Measurements from ENCODE around the gene SYNGR2. TPM values are rescaled to one million over a fixed set of nuclear protein-coding genes. Genes with fewer than 3 reads are reported as not detected.

The SYNGR2 gene
- total RNA-seq, 2 experiments from 2014 or later = 79.1 to 89.2 TPM

- Mint-ChIP-seq H3K4me3 (no peak overlapping the region), H3K36me3 (ENCODE audit: low read depth) (peaks cover 55% of the 10 kb centered on the region), H3K27me3 (no peaks in the 10 kb centered on the region), H3K27ac (no peak overlapping the region), H3K9me3 (ENCODE audit: low read depth) (no peaks in the 10 kb centered on the region), H3K4me1 (peaks cover 57% of the 10 kb centered on the region)
- intact Hi-C loops (cut with DNase I, micrococcal nuclease) = no loop called here
- no peak for DNase-seq
- ChIA-PET CTCF (interaction anchor here (0.6 to 4.1 kb wide), 5 partner anchors 13 to 89 kb away, joined by 3 to 21 read pairs (median 4); partner anchors contain the start of genes AFMID and TK1), POLR2A (interaction anchor here (0.6 to 1.2 kb wide), 2 partner anchors 12 to 529 kb away, joined by 4 to 5 read pairs; partner anchors contain the start of gene TK1)
- ATAC-seq = no peak
Measured at GRCh38 chr17:78174346-78174869, 6.0 kb downstream of the SYNGR2 start.

DNA sequence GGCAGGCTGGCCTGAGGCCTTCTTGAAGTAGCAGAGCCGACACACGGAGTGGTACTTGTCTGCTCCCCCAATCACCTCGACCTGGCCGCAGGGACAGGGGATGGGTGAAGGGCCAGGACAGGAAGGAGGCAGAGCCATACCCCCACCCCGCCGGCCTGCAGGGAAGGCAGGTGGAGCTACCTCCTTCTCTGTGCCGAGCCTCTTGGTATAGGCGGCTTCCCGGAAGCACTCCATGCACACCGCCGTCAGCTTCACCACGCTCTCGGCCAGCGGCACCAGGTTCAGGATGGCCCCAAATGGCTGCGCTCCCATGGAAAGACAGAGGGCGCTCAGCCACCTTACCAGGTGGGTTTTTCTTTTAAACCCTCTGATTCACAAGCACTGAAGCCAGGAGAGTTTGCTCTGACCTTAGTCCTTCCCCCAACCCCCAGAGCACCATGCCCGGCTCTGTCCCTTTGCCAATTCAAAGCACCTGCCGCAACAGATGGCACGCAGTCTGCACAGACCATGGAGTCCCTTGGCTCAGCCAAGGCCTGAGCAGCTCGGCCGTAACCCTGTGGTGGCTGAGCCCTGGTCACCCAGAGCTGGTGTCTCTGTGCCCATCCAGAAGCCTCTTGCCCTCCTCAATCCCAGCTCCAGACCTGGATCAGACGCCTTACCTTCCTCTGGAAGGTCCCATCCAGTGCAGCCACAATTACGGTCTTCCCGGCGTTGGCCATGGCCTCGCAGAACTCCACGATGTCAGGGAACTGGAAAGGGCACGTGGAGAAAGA is 6.7 kb downstream of the SYNGR2 start:
- Mint-ChIP-seq H3K36me3 (ENCODE audit: low read depth) (peaks cover 61% of the 10 kb centered on the region), H3K9me3 (ENCODE audit: low read depth) (no peaks in the 10 kb centered on the region), H3K27me3 (no peaks in the 10 kb centered on the region), H3K27ac (no peak overlapping the region), H3K4me3 (no peak overlapping the region), H3K4me1 (peaks cover 54% of the 10 kb centered on the region)
- POLR2A ChIA-PET = interaction anchor here (0.6 to 1.2 kb wide), 3 partner anchors 11 to 530 kb away, joined by 3 to 5 read pairs (median 4); partner anchors contain the start of gene TK1
- DNase-seq (no peak), ATAC-seq (no peak)
- CTCF ChIA-PET = interaction anchor here (0.6 to 4.1 kb wide), 9 partner anchors 8 to 89 kb away, joined by 3 to 21 read pairs (median 5); partner anchors contain the start of genes AFMID and TK1
- intact Hi-C loops (cut with DNase I, micrococcal nuclease) = no loop called here

GRCh38 chr17:78175643-78175981 is 7.2 kb downstream of the SYNGR2 start:
- H3K27me3 Mint-ChIP-seq = no peaks in the 10 kb centered on the region
- no peak overlapping the region for H3K27ac Mint-ChIP-seq
- intact Hi-C loops (cut with DNase I, micrococcal nuclease) = no loop called here
- H3K4me3 Mint-ChIP-seq = no peak overlapping the region
- no peaks in the 10 kb centered on the region for H3K9me3 Mint-ChIP-seq (ENCODE audit: low read depth)
- ATAC-seq (no peak), DNase-seq (no peak)
- H3K36me3 Mint-ChIP-seq (ENCODE audit: low read depth) = peaks cover 64% of the 10 kb centered on the region
- ChIA-PET POLR2A (interaction anchor here (0.9 kb wide), 1 partner anchor 11 kb away, joined by 3 read pairs; no protein-coding TSS in a partner anchor), CTCF (interaction anchor here (0.6 to 4.1 kb wide), 16 partner anchors 8 to 156 kb away, joined by 3 to 21 read pairs (median 4); partner anchors contain the start of genes AFMID, TK1 and TMC6)
- peaks cover 52% of the 10 kb centered on the region for H3K4me1 Mint-ChIP-seq

DNA sequence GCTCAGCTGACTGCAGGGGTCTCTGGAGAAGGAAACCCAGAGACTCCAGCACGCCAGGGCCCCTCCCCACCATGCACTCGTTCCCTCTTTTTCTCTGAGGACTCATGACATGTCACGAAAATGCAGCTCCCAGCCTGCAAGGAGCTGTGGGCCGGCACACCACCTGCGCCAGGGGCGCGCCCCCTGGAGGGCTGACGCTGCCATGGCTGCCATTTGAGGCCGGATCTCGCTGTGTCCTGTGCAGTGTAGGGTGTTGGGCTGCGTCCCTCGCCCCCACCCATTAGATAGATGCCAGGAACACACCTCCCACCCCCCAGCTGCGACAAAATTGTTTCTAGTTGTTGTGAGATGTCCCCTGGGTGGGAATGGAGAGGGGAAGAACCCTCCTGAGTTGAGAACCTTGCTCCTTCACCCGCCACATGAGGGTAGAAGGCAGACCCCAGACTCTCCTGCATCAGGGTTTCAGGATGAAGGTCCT is 8.2 kb downstream of the SYNGR2 start:
- ChIA-PET POLR2A (interaction anchor here (0.5 to 1.0 kb wide), 2 partner anchors 10 to 250 kb away, joined by 4 read pairs; partner anchors contain the start of gene TK1), CTCF (interaction anchor here (0.6 to 4.1 kb wide), 23 partner anchors 10 to 157 kb away, joined by 3 to 21 read pairs (median 4); partner anchors contain the start of genes AFMID, TK1 and TMC6)
- ATAC-seq (peak; percentile 77), DNase-seq (peak; percentile 86)
- peaks cover 47% of the 10 kb centered on the region for H3K4me1 Mint-ChIP-seq
- H3K27ac Mint-ChIP-seq = no peak overlapping the region
- H3K4me3 Mint-ChIP-seq = no peak overlapping the region
- intact Hi-C loops (cut with DNase I, micrococcal nuclease) = loop anchor here (1.0 kb wide), 3 partner anchors 64 to 157 kb away; no protein-coding TSS in a partner anchor
- no peaks in the 10 kb centered on the region for H3K9me3 Mint-ChIP-seq (ENCODE audit: low read depth)
- H3K36me3 Mint-ChIP-seq (ENCODE audit: low read depth) = peaks cover 61% of the 10 kb centered on the region
- no peaks in the 10 kb centered on the region for H3K27me3 Mint-ChIP-seq

DNA sequence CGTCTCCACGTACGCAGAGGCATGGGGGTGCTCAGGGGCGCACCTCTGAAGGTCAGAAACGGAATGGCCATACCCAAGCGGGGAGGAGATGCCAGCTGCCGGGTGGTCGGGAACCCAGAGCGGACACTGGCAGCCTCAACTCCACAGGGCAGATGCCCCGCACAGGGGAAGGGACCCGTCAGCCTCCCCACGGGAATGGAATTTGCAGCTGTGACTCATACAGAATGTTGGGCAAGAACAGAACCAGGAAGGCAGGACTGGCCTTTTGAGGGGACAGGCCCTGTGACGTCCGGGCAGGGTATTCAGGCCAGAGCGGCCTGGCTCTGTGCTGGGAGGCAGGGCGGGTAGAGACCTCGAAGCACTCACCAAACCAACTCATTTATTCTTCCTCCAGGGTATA is 11.0 kb downstream of the SYNGR2 start:
- Mint-ChIP-seq H3K27ac (no peak overlapping the region), H3K4me1 (peaks cover 25% of the 10 kb centered on the region), H3K36me3 (ENCODE audit: low read depth) (peaks cover 58% of the 10 kb centered on the region), H3K9me3 (ENCODE audit: low read depth) (no peaks in the 10 kb centered on the region), H3K27me3 (no peaks in the 10 kb centered on the region), H3K4me3 (no peak overlapping the region)
- ATAC-seq (no peak), DNase-seq (no peak)
- ChIA-PET POLR2A (no interaction called here), CTCF (interaction anchor here (1.3 kb wide), 1 partner anchor 67 kb away, joined by 3 read pairs; no protein-coding TSS in a partner anchor)
- intact Hi-C loops (cut with DNase I, micrococcal nuclease) = no loop called here

DNA sequence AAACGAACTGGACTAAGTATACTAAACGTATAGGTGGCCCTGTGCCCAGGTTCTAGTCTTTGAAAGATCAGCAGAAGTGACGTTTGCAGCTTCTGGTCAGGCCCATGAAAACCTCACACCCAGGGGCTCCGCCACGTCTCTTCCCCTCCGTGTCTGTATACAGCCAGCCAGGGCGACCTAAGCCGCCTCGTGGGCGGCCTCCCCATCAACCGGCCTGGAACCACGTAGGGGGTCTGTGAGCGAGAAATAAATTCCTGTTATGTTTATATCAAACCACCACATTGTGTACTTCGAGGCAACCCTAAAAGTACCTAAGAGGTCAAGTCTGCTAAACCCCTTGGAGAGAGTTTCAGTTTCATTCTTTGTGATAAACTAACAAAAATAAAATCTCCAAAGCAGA is 11.7 kb downstream of the SYNGR2 start:
- ChIA-PET POLR2A (no interaction called here), CTCF (no interaction called here)
- ATAC-seq = no peak
- intact Hi-C loops (cut with DNase I, micrococcal nuclease) = no loop called here
- Mint-ChIP-seq H3K27me3 (no peaks in the 10 kb centered on the region), H3K36me3 (ENCODE audit: low read depth) (peaks cover 61% of the 10 kb centered on the region), H3K4me1 (peaks cover 29% of the 10 kb centered on the region), H3K9me3 (ENCODE audit: low read depth) (no peaks in the 10 kb centered on the region), H3K4me3 (no peak overlapping the region), H3K27ac (no peak overlapping the region)
- DNase-seq = no peak

- ChIA-PET POLR2A (no interaction called here), CTCF (interaction anchor here (0.6 to 0.8 kb wide), 2 partner anchors 9 to 44 kb away, joined by 3 read pairs; no protein-coding TSS in a partner anchor)
- ATAC-seq (no peak), DNase-seq (no peak)
- Mint-ChIP-seq H3K4me3 (no peak overlapping the region), H3K27ac (no peak overlapping the region), H3K27me3 (no peaks in the 10 kb centered on the region), H3K4me1 (peaks cover 34% of the 10 kb centered on the region), H3K36me3 (ENCODE audit: low read depth) (peaks cover 59% of the 10 kb centered on the region), H3K9me3 (ENCODE audit: low read depth) (no peaks in the 10 kb centered on the region)
- intact Hi-C loops (cut with DNase I, micrococcal nuclease) = no loop called here
Measured at GRCh38 chr17:78180508-78180907, 12.1 kb downstream of the SYNGR2 start.

- CTCF ChIA-PET = interaction anchor here (0.6 to 1.5 kb wide), 5 partner anchors 20 to 1602 kb away, joined by 3 to 4 read pairs (median 3); no protein-coding TSS in a partner anchor
- intact Hi-C loops (cut with DNase I, micrococcal nuclease) = no loop called here
- Mint-ChIP-seq H3K36me3 (ENCODE audit: low read depth) (peaks cover 60% of the 10 kb centered on the region), H3K4me1 (peaks cover 28% of the 10 kb centered on the region), H3K4me3 (no peak overlapping the region), H3K27me3 (no peaks in the 10 kb centered on the region), H3K27ac (no peak overlapping the region), H3K9me3 (ENCODE audit: low read depth) (no peaks in the 10 kb centered on the region)
- POLR2A ChIA-PET = interaction anchor here (0.6 kb wide), 1 partner anchor 76 kb away, joined by 8 read pairs; no protein-coding TSS in a partner anchor
- DNase-seq (no peak), ATAC-seq (no peak)
Measured at GRCh38 chr17:78182504-78182903, 14.1 kb downstream of the SYNGR2 start.

DNA sequence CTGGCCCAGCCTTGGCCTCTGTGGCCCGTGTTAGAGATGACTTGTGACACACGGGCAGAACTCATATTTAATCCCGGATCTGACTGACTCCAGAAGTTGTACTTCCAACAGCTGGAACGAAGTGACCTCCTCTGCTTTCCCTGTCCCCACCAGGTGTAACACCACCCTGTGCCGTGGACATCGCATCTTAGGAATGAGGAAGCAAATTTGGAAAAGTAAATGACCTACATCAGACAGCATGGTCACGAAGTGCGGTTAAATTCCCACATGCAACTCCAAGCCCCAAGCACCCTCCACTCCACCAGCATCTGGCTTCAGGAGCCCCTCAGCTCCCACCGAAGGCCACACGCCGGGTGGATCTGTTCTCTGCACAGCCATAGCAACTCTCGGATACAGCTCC is 15.5 kb downstream of the SYNGR2 start:
- H3K4me3 Mint-ChIP-seq = peak overlapping the region; percentile 1
- H3K4me1 Mint-ChIP-seq = peaks cover 31% of the 10 kb centered on the region
- peaks cover 55% of the 10 kb centered on the region for H3K36me3 Mint-ChIP-seq (ENCODE audit: low read depth)
- no peaks in the 10 kb centered on the region for H3K27me3 Mint-ChIP-seq
- H3K27ac Mint-ChIP-seq = no peak overlapping the region
- H3K9me3 Mint-ChIP-seq (ENCODE audit: low read depth) = no peaks in the 10 kb centered on the region
- intact Hi-C loops (cut with DNase I, micrococcal nuclease) = no loop called here
- DNase-seq = no peak
- ATAC-seq = no peak
- CTCF ChIA-PET = interaction anchor here (0.7 to 1.2 kb wide), 2 partner anchors 8 to 73 kb away, joined by 3 read pairs; no protein-coding TSS in a partner anchor
- POLR2A ChIA-PET = no interaction called here

DNA sequence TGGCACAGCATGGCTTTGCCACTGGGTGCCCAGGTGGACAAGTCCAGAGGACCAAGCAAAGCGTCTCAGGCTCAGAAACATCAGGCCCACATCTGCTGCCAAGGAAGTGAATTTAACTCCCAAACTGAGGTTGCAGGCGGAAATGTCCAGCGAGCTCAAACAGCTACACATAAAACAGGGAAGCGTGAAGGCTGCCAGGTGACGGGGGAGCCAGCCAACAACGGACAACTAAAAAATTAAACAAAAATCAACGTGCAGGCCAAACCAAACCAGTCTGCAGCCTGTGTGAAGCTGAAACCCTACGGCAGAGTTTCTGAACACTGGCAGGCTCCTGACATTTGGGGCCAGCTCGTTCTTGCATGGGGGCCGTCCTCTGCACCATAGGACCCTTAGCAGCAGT is 16.0 kb downstream of the SYNGR2 start:
- Mint-ChIP-seq H3K27me3 (no peaks in the 10 kb centered on the region), H3K36me3 (ENCODE audit: low read depth) (peaks cover 51% of the 10 kb centered on the region), H3K4me1 (peaks cover 31% of the 10 kb centered on the region), H3K9me3 (ENCODE audit: low read depth) (no peaks in the 10 kb centered on the region), H3K4me3 (peak overlapping the region; percentile 78), H3K27ac (no peak overlapping the region)
- intact Hi-C loops (cut with DNase I, micrococcal nuclease) = no loop called here
- CTCF ChIA-PET = interaction anchor here (0.6 to 1.2 kb wide), 3 partner anchors 9 to 364 kb away, joined by 3 read pairs; no protein-coding TSS in a partner anchor
- ATAC-seq = no peak
- POLR2A ChIA-PET = no interaction called here
- DNase-seq = no peak

GRCh38 chr17:78184868-78185267 is 16.5 kb downstream of the SYNGR2 start:
- DNase-seq (no peak), ATAC-seq (no peak)
- peak overlapping the region; percentile 78 for H3K4me3 Mint-ChIP-seq
- ChIA-PET POLR2A (no interaction called here), CTCF (interaction anchor here (0.6 to 1.2 kb wide), 3 partner anchors 9 to 364 kb away, joined by 3 read pairs; no protein-coding TSS in a partner anchor)
- peak overlapping the region; percentile 53 for H3K27ac Mint-ChIP-seq
- H3K9me3 Mint-ChIP-seq (ENCODE audit: low read depth) = no peaks in the 10 kb centered on the region
- H3K27me3 Mint-ChIP-seq = no peaks in the 10 kb centered on the region
- H3K36me3 Mint-ChIP-seq (ENCODE audit: low read depth) = peaks cover 46% of the 10 kb centered on the region
- intact Hi-C loops (cut with DNase I, micrococcal nuclease) = no loop called here
- peaks cover 31% of the 10 kb centered on the region for H3K4me1 Mint-ChIP-seq
